IPS-18c (cell line): ENCODE results near the gene HAS3.
"Not testable (repeated sequence)": the region's sequence is repeated elsewhere in the genome, so short reads cannot be mapped to it uniquely, and the experiment has no call there.

Experiments
- H3K4me3 ChIP-seq: 2 replicates; pipeline ENCODE4 v1.7.0; 2013; ENCODE audit warnings: low read depth, mild to moderate bottlenecking, low read length, moderate library complexity; ENCODE audit not compliant: insufficient read depth
- H3K9me3 ChIP-seq: one replicate; pipeline ENCODE4 v1.6.1; 2013; ENCODE audit warnings: mild to moderate bottlenecking, low read length, moderate library complexity; ENCODE audit not compliant: control insufficient read depth, insufficient read depth

The HAS3 gene

GRCh38 chr16:69111876-69112230 lies 6.4 kb downstream of the HAS3 start:
- H3K4me3 ChIP-seq, result no peak overlapping the region
- H3K9me3 ChIP-seq, result no peaks in the 10 kb centered on the region

DNA sequence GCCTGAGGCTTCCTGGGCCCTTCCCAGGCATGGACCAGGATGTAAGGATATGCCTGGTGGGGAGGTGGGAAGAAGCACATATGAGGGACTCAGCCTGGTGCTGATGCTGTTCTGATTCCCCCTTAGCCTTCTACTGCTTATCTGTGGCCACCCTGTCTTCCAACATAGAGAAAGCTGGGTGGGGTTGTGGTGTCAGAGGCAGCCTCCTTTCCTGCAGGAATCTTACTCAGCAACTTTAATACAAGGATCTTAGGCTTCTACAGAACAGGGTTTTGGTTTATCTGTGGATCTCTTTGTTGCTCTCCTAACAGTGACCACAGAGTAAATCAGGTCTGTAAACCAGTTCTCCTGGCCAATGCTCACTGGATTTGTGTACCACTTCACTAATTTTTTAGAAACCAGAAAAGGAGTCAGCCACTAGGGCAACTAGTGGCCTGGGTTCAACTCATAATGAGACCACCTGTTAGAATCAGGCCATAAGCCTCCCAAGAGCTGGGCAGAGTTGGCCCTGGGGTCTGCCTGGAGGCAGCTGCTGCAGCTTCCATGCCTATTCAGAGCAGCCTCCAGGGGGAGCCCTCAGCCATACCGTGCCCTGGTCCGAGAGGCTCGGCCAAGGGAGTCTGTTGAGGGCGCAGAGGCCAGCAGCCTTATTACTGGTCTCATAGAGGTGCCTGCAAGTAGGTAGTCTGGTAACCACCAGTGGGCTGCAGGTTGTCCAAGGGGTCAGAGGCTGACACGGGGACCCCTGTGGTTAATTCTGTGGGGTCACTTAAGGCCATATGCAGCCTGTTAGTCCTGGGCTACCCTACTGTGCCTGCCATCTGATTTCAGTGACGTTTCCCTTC lies 7.1 kb downstream of the HAS3 start:
- H3K9me3 ChIP-seq, result no peaks in the 10 kb centered on the region
- H3K4me3 ChIP-seq, result no peak overlapping the region

DNA sequence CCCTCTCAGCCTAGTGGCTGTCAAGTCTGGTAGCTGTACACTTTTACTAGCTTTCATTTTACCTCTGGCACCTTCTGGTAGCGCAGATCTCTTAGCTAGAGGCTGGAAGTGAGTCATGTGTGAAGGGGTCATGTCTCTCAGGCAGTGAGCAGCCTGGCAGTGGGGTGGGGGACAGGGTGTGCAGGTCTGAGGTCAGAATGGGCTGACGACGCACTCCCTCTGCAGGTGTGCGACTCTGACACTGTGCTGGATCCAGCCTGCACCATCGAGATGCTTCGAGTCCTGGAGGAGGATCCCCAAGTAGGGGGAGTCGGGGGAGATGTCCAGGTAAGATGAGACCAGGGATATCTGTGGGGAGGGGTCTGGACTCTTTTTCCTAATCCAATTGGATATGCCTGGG lies 7.8 kb downstream of the HAS3 start:
- Histone ChIP-seq H3K9me3 (no peaks in the 10 kb centered on the region), H3K4me3 (no peak overlapping the region)

GRCh38 chr16:69114346-69114975 lies 9.0 kb downstream of the HAS3 start:
- Histone ChIP-seq H3K9me3 (peaks cover 3% of the 10 kb centered on the region), H3K4me3 (no peak overlapping the region)

DNA sequence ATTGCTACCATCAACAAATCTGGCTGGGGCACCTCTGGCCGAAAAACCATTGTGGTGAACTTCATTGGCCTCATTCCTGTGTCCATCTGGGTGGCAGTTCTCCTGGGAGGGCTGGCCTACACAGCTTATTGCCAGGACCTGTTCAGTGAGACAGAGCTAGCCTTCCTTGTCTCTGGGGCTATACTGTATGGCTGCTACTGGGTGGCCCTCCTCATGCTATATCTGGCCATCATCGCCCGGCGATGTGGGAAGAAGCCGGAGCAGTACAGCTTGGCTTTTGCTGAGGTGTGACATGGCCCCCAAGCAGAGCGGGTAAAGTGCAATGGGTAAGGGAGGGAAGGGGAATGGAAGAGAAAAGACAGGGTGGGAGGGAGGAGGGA lies 9.5 kb downstream of the HAS3 start:
- Histone ChIP-seq H3K4me3 (no peak overlapping the region), H3K9me3 (peaks cover 3% of the 10 kb centered on the region)

GRCh38 chr16:69115361-69115760 lies 9.9 kb downstream of the HAS3 start:
- Histone ChIP-seq H3K9me3 (peaks cover 3% of the 10 kb centered on the region), H3K4me3 (no peak overlapping the region)

GRCh38 chr16:69115837-69116236 lies 10.4 kb downstream of the HAS3 start:
- H3K4me3 ChIP-seq, result no peak overlapping the region
- peaks cover 3% of the 10 kb centered on the region for H3K9me3 ChIP-seq

DNA sequence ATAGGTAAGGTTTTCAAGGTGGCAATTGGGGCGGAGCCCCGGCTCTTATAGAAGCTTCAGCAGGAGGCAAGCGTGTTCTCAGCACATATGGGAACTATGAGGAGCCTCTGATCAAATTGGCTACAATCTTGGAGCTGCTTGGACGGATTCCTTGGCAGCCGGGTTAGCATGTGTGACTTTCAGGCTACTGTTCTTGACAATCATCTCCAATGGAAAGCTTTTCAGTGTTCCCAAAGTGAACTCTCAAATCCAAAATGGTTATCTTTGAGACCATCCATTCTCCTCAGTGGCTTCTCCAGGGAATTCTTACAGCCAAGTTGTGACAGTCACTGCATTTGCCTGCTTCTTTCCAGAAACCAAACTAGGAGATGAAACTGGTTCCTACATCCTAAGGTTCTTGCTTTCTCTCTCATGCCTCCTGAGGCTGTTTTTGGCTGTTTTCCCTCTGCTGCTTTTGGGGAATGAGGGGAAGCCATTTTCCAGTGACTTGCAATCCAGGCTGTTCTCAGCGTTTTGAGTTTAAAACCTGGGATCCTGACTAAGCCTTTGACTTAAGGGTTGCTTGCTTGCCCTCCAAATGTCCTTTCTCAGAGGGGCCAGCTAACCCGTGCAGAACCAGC lies 10.9 kb downstream of the HAS3 start:
- peaks cover 3% of the 10 kb centered on the region for H3K9me3 ChIP-seq
- no peak overlapping the region for H3K4me3 ChIP-seq

DNA sequence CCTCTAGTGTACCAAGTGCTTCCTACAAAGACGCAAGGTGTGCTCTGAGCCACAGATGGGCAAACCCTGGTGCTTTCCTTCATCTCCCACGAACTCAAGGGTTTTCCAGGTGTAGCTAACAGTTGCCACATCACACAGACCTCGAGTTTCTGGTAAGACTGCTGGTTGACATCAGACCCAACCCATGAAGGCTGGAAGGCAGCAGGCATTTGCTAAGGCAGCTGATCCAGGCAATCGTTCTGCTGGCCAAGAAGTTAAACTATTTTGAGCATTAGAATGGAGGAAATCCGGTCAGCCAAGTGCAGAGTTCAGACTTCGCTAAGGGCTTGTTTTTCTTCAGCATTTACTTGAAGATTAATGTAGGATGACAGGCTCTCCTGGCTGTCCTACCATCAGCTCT lies 11.5 kb downstream of the HAS3 start:
- H3K4me3 ChIP-seq, result no peak overlapping the region
- peaks cover 3% of the 10 kb centered on the region for H3K9me3 ChIP-seq

- Histone ChIP-seq H3K4me3 (no peak overlapping the region), H3K9me3 (peaks cover 3% of the 10 kb centered on the region)
These were observed 13.0 kb downstream of the HAS3 start for GRCh38 chr16:69118468-69118867.

- peaks cover 3% of the 10 kb centered on the region for H3K9me3 ChIP-seq
- H3K4me3 ChIP-seq, result no peak overlapping the region
These were observed 13.5 kb downstream of the HAS3 start for GRCh38 chr16:69118994-69119393.

DNA sequence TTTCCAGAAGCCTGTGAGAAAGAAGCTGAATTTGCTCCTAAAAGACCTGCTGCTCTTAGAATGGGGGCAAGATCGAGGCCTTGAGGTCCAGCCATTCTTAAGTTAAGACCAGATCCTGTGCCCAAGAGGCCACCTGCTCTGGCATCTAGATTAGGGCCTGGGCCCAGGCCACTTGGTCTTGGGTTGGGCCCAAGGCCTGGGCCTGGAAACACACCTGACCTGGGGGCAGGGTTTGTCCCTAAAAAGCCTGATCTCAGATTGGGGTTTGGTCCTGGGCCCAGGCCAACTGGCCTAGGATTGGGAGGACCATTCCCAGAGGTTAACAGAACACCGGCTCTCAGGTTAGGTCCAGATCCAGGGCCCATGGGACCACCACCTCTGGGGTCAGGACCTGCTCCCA lies 14.1 kb downstream of the HAS3 start:
- Histone ChIP-seq H3K9me3 (peaks cover 3% of the 10 kb centered on the region), H3K4me3 (no peak overlapping the region)

- H3K9me3 ChIP-seq, result peaks cover 3% of the 10 kb centered on the region
- H3K4me3 ChIP-seq, result no peak overlapping the region
These were observed 14.7 kb downstream of the HAS3 start for GRCh38 chr16:69120096-69120664.

DNA sequence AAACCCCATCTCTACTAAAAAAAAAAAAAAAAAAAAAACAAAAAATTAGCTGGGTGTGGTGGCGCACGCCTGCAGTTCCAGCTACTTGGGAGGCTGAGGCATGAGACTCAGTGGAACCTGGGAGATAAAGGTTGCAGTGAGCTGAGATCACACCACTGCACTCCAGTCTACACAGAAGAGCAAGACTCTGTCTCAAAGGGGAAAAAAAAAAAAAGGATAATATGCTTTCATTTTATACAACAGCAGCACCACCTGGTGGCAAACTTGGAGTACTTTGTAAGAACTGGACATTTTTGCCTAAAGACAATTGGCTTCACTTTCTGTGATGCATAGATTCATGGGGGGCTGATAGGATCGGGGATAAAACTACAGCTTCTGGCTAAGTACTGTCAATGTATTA lies 18.5 kb downstream of the HAS3 start:
- Histone ChIP-seq H3K9me3 (no peaks in the 10 kb centered on the region), H3K4me3 (no peak overlapping the region)

GRCh38 chr16:69124406-69124805 lies 19.0 kb downstream of the HAS3 start:
- H3K4me3 ChIP-seq, H3K9me3 ChIP-seq: not testable (repeated sequence)

- not testable (repeated sequence) for H3K4me3 ChIP-seq, H3K9me3 ChIP-seq
These were observed 19.5 kb downstream of the HAS3 start for GRCh38 chr16:69124961-69125360.

GRCh38 chr16:69126221-69126620 lies 20.8 kb downstream of the HAS3 start:
- Histone ChIP-seq H3K9me3 (no peaks in the 10 kb centered on the region), H3K4me3 (no peak overlapping the region)

DNA sequence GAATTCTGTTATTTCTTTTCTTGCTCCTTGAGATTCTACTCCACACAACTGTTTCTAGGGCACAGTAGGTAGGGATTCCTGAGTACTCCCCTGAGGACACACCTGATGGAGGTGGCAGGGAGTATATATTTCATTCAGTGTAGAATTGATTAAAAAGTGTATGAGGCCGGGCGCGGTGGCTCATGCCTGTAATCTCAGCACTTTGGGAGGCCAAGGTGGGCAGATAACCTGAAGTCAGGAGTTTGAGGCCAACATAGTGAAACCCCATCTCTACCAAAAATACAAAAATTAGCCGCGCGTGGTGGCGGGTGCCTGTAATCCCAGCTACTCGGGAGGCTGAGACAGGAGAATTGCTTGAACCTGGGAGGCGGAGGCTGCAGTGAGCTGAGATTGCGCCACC lies 21.3 kb downstream of the HAS3 start:
- not testable (repeated sequence) for H3K4me3 ChIP-seq, H3K9me3 ChIP-seq
